Stimulated activated CD4-positive, alpha-beta T cell treated with anti-CD3 and anti-CD28 coated beads, Interleukin-1b, Interleukin-23, amount 100 ng/mL, for 48 hours (primary cell): Measurements from ENCODE around the gene LZTFL1.
"Not testable (repeated sequence)": the region's sequence is repeated elsewhere in the genome, so short reads cannot be mapped to it uniquely, and the experiment has no call there.

Source experiments
- DNase-seq: peaks from one replicate; pipeline ENCODE4 v3.0.0-alpha.2; 2020

The LZTFL1 gene

GRCh38 chr3:45864760-45865519, 23.0 kb upstream of the LZTFL1 start:
- peak; percentile 37 for DNase-seq

GRCh38 chr3:45861043-45861719, 19.3 kb upstream of the LZTFL1 start:
- DNase-seq: no peak

GRCh38 chr3:45860481-45860880, 18.6 kb upstream of the LZTFL1 start:
- no peak for DNase-seq

DNA sequence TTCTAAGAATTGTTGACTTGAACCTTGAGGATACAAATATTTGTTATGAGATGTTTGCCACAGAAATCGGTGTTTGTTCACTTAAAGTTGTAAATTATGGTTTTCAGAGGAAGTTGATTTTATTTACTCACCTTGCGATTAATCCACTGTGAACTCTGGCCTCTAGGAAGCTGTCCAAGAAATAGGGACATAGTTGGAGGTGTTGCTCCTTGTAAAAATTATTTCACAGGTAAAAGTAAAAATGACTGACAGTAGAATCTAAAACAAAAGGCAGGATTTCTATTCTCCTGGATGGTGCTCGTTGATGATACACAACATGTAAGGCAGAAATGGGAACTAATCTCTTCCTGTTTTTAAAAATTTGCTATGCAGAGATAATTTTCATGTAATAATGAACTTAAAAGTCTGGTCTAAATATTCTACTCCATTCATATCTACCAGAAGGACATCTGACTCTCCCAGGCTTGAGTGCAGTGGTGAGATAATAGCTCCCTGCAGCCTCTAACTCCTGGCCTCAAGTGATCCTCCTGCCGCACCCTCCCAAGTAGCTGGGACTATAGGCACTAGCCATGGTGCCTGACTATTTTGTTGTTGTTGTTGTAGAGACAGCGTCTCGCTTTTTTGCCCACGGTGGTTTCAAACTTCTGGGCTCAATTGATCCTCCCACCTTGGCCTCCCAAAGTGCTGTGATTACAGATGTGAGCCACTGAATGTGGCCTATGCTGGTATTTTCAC, 17.1 kb upstream of the LZTFL1 start:
- no peak for DNase-seq

DNA sequence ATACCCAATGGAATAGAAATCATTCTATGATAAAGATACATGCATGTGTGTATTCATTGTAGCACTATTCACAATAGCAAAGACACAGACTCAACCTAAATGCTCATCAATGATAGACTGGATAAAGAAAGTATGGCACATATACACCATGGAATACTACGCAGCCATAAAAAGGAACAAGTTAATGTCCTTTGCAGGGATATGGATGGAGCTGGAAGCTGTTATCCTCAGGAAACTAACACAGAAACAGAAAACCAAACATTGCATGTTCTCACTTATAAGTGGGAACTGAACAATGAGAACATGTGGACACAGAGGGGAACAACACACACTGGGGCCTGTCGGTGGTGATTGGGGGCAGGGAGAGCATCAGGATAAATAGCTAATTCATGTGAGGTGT, 15.1 kb upstream of the LZTFL1 start:
- not testable (repeated sequence) for DNase-seq

GRCh38 chr3:45856323-45856722, 14.4 kb upstream of the LZTFL1 start:
- not testable (repeated sequence) for DNase-seq

GRCh38 chr3:45852828-45853227, 10.9 kb upstream of the LZTFL1 start:
- DNase-seq: no peak

GRCh38 chr3:45848392-45848791, 6.5 kb upstream of the LZTFL1 start:
- no peak for DNase-seq

- DNase-seq: no peak
Observed at GRCh38 chr3:45844616-45845015, 2.7 kb upstream of the LZTFL1 start.

DNA sequence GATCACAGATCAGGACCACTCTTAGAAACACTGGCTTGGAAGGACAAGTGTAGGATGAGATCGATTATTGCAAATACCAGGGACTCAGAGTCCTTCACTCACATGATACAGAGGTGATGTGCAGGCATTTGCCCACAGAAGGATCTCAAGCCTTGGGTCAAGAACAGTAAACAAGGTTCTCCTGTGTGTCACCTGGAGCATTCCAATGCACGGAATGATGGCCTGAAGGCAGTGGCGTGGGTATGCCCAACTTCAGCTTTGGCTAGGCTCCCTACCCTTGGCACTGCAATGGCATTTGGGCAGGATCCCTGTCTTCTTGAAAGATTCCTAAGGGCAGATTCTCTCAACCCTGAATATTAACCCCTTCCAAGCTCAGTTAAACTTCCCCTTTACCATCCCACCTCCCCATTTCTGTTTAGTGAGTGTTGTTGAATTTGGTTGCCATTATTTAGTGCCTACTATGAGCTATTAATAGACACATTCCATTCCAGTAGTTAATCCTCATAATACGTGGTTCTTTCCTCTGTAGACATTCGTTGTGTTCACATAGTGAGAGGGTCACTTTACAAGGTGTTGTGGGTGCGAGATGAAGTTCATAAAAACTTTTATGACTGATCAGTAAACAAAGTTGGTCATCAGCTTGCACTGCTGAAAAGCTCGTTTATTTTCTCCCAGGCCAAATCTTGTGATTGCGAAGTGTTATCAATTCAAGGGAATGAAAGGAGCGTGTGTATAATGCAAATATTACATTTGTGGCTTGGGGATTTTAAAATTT, 1.1 kb upstream of the LZTFL1 start:
- no peak for DNase-seq

GRCh38 chr3:45841420-45841756, 531 bp downstream of the LZTFL1 start:
- DNase-seq: no peak

- DNase-seq: no peak
Observed at GRCh38 chr3:45838466-45838865, 3.5 kb downstream of the LZTFL1 start.

GRCh38 chr3:45832699-45833098, 9.2 kb downstream of the LZTFL1 start:
- DNase-seq: no peak

DNA sequence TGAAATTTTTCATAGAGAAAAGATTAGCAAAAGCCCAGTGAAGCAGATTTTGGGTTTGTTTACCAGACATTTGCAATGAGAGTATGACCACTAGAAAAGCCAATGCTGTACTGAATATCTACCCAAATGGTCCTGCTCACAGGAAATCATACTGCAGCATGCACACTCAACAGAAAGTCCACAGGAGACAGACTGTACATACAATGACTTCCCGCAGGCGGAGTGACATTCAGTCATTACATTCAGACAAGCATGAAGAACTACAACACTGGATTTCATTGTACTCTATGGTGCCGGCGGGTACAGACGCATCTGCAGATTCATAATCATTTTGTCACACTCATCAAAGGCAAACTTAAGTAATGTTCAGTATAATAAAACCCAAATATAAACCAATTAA, 11.8 kb downstream of the LZTFL1 start:
- no peak for DNase-seq

- no peak for DNase-seq
Observed at GRCh38 chr3:45826908-45827307, 15.0 kb downstream of the LZTFL1 start.

GRCh38 chr3:45826321-45826720, 15.6 kb downstream of the LZTFL1 start:
- no peak for DNase-seq

DNA sequence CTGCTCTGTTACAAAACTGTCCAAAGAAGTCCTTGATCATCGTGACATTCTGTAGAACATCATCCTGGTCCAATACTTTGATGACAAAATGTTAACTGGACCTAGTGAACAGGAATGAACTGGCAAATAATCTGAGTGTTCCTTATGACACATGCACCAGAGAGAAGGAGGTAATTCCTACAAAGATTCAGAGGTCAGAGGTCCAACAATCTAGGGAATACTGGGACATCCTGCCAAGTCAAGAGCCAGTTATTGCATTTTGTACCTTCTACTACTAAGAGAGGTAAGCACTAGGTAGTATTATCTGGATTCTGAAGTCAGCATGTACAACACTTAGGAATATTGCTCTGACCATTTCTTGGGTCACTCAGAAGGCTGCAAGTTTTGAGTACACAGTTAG, 20.8 kb downstream of the LZTFL1 start:
- DNase-seq: no peak

- no peak for DNase-seq
Observed at GRCh38 chr3:45819543-45819942, 22.4 kb downstream of the LZTFL1 start.

DNA sequence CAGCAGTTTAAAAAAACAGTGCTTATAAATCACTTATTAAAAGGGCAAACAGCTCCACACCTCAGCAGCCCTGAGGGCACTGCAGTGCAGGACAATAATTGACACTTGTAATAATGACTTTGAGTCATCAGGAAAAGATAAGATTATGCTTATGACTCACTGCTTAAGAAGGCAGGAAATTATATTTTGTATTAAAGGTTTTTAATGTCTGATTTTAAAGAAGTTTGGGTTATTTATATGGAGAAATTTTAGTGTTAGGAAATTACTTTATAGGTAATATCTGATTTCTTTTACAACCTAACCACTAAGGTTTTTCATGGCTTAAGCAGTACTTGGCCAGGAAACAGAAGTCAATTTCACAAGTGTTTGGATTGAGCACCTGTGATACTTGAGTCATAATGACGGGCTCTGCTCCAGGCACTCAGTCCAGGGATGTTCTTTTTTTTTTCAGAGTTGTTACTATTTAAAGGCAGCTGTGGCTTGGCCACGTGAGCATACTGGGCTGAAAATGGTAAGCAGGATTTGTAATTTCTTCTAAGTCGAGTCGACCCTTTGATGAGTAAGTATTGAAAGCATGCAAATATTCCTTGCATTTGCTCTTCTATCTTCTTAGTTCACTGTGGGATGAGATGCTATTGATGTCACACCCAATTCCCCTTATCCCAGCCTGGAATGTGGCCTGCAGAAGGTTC, 23.9 kb downstream of the LZTFL1 start:
- DNase-seq: no peak

GRCh38 chr3:45816544-45816943, 25.4 kb downstream of the LZTFL1 start:
- DNase-seq: no peak

GRCh38 chr3:45814322-45814721, 27.6 kb downstream of the LZTFL1 start:
- DNase-seq: no peak

- no peak for DNase-seq
Observed at GRCh38 chr3:45807681-45808540, 34.0 kb downstream of the LZTFL1 start.
